ENCODE data around the gene ADARB2.

The ADARB2 gene

GRCh38 chr10:1149793-1150637 lies 587.3 kb downstream of the ADARB2 start:
- no peak for TF ChIP-seq CTCF (IDR thresholded peaks at IDR 0.05; ENCODE audit: borderline replicate concordance, control extremely low read depth, extremely low read depth, insufficient read depth, missing control alignments)
- no peak for DNase-seq (ENCODE audit: low spot score)
- in situ Hi-C loops (cut with MboI; ENCODE audit: low sequenced_read_pairs, unreplicated experiment): no loop called here

GRCh38 chr10:1148855-1149605 lies 588.3 kb downstream of the ADARB2 start:
- DNase-seq (ENCODE audit: low spot score): no peak
- TF ChIP-seq CTCF (IDR thresholded peaks at IDR 0.05; ENCODE audit: borderline replicate concordance, control extremely low read depth, extremely low read depth, insufficient read depth, missing control alignments): no peak
- in situ Hi-C loops (cut with MboI; ENCODE audit: low sequenced_read_pairs, unreplicated experiment): no loop called here

GRCh38 chr10:1147810-1148209 lies 589.5 kb downstream of the ADARB2 start:
- in situ Hi-C loops (cut with MboI; ENCODE audit: low sequenced_read_pairs, unreplicated experiment): no loop called here
- DNase-seq (ENCODE audit: low spot score): no peak
- TF ChIP-seq CTCF (IDR thresholded peaks at IDR 0.05; ENCODE audit: borderline replicate concordance, control extremely low read depth, extremely low read depth, insufficient read depth, missing control alignments): no peak

- DNase-seq (ENCODE audit: low spot score): no peak
- peak; percentile 30 for TF ChIP-seq CTCF (IDR thresholded peaks at IDR 0.05; ENCODE audit: borderline replicate concordance, control extremely low read depth, extremely low read depth, insufficient read depth, missing control alignments)
- in situ Hi-C loops (cut with MboI; ENCODE audit: low sequenced_read_pairs, unreplicated experiment): no loop called here
These were observed 594.7 kb downstream of the ADARB2 start for GRCh38 chr10:1142596-1142995.

GRCh38 chr10:1141701-1142100 lies 595.6 kb downstream of the ADARB2 start:
- no peak for DNase-seq (ENCODE audit: low spot score)
- in situ Hi-C loops (cut with MboI; ENCODE audit: low sequenced_read_pairs, unreplicated experiment): no loop called here
- TF ChIP-seq CTCF (IDR thresholded peaks at IDR 0.05; ENCODE audit: borderline replicate concordance, control extremely low read depth, extremely low read depth, insufficient read depth, missing control alignments): no peak

GRCh38 chr10:1141261-1141660 lies 596.1 kb downstream of the ADARB2 start:
- in situ Hi-C loops (cut with MboI; ENCODE audit: low sequenced_read_pairs, unreplicated experiment): no loop called here
- TF ChIP-seq CTCF (IDR thresholded peaks at IDR 0.05; ENCODE audit: borderline replicate concordance, control extremely low read depth, extremely low read depth, insufficient read depth, missing control alignments): no peak
- DNase-seq (ENCODE audit: low spot score): no peak

Measured in GM13976 (cell line).